ENCODE results near the gene RSPO4. TPM values are rescaled to one million over a fixed set of nuclear protein-coding genes. Genes with fewer than 3 reads are reported as not detected.

Gene RSPO4
- total RNA-seq, 8 experiments from 2014 or later = 0.05 to 0.81 (median 0.28) TPM; not detected in 1

GRCh38 chr20:1019344-1019743, 17.2 kb upstream of the RSPO4 start:
- H3K4me1 ChIP-seq (replicated peaks in 1 of 2) = no peaks in the 10 kb centered on the region
- WGBS, 10 experiments = 0 to 100% (median 33%) methylated on average over 1 to 2 of the region's 2 CpGs; no CpG with 5 or more reads in 3 of the 10 experiments
- ATAC-seq (replicated peaks in 6 of 8) = no peak
- no peak overlapping the region for H3K4me3 ChIP-seq
- H3K27ac ChIP-seq = no peak overlapping the region
- in situ Hi-C loops (cut with MboI; ENCODE audit: low pct_unique_long_range_greater_than_20kb in 2 of 9, low sequenced_read_pairs in 9 of 9, unreplicated experiment in 9 of 9) = no loop called here

GRCh38 chr20:1017677-1018076, 15.6 kb upstream of the RSPO4 start:
- no peaks in the 10 kb centered on the region for H3K4me1 ChIP-seq (replicated peaks in 1 of 2)
- in situ Hi-C loops (cut with MboI; ENCODE audit: low pct_unique_long_range_greater_than_20kb in 2 of 9, low sequenced_read_pairs in 9 of 9, unreplicated experiment in 9 of 9) = no loop called here
- no peak overlapping the region for H3K4me3 ChIP-seq
- ATAC-seq (replicated peaks in 6 of 8) = no peak
- WGBS, 10 experiments = 0 to 80% (median 46%) methylated on average over 1 to 4 of the region's 5 CpGs; no CpG with 5 or more reads in 1 of the 10 experiments
- H3K27ac ChIP-seq = no peak overlapping the region

- Histone ChIP-seq H3K4me1 (replicated peaks in 1 of 2) (no peaks in the 10 kb centered on the region), H3K27ac (no peak overlapping the region), H3K4me3 (no peak overlapping the region)
- in situ Hi-C loops (cut with MboI; ENCODE audit: low pct_unique_long_range_greater_than_20kb in 2 of 9, low sequenced_read_pairs in 9 of 9, unreplicated experiment in 9 of 9) = no loop called here
- ATAC-seq (replicated peaks in 6 of 8) = no peak
- WGBS, 10 experiments = 100% methylated on average over 1 of the region's 1 CpG; no CpG with 5 or more reads in 8 of the 10 experiments
These were observed 13.1 kb upstream of the RSPO4 start for GRCh38 chr20:1015181-1015580.

- 37 to 92% (median 71%) methylated on average over 2 to 4 of the region's 7 CpGs; no CpG with 5 or more reads in 4 of the 10 experiments for whole genome bisulfite sequencing, 10 experiments
- Histone ChIP-seq H3K4me3 (no peak overlapping the region), H3K27ac (no peak overlapping the region), H3K4me1 (replicated peaks in 1 of 2) (no peaks in the 10 kb centered on the region)
- ATAC-seq (replicated peaks in 6 of 8) = no peak
- in situ Hi-C loops (cut with MboI; ENCODE audit: low pct_unique_long_range_greater_than_20kb in 2 of 9, low sequenced_read_pairs in 9 of 9, unreplicated experiment in 9 of 9) = no loop called here
These were observed 12.4 kb upstream of the RSPO4 start for GRCh38 chr20:1014471-1014870.

GRCh38 chr20:1013566-1014340, 11.6 kb upstream of the RSPO4 start:
- in situ Hi-C loops (cut with MboI; ENCODE audit: low pct_unique_long_range_greater_than_20kb in 2 of 9, low sequenced_read_pairs in 9 of 9, unreplicated experiment in 9 of 9) = no loop called here
- ATAC-seq (replicated peaks in 6 of 8) = no peak
- Histone ChIP-seq H3K4me1 (replicated peaks in 1 of 2) (no peaks in the 10 kb centered on the region), H3K27ac (no peak overlapping the region), H3K4me3 (no peak overlapping the region)
- WGBS, 10 experiments = 0 to 100% (median 52%) methylated on average over 1 to 5 of the region's 7 CpGs; no CpG with 5 or more reads in 2 of the 10 experiments

GRCh38 chr20:1012359-1013168, 10.5 kb upstream of the RSPO4 start:
- Histone ChIP-seq H3K4me1 (replicated peaks in 1 of 2) (no peaks in the 10 kb centered on the region), H3K4me3 (no peak overlapping the region), H3K27ac (no peak overlapping the region)
- ATAC-seq (replicated peaks in 6 of 8) = no peak
- WGBS, 10 experiments = 8 to 71% (median 53%) methylated on average over 1 to 5 of the region's 10 CpGs; no CpG with 5 or more reads in 4 of the 10 experiments
- in situ Hi-C loops (cut with MboI; ENCODE audit: low pct_unique_long_range_greater_than_20kb in 2 of 9, low sequenced_read_pairs in 9 of 9, unreplicated experiment in 9 of 9) = no loop called here

- WGBS, 10 experiments = 30 to 86% (median 63%) methylated on average over 1 to 6 of the region's 6 CpGs; no CpG with 5 or more reads in 3 of the 10 experiments
- no peaks in the 10 kb centered on the region for H3K4me1 ChIP-seq (replicated peaks in 1 of 2)
- H3K27ac ChIP-seq = no peak overlapping the region
- in situ Hi-C loops (cut with MboI; ENCODE audit: low pct_unique_long_range_greater_than_20kb in 2 of 9, low sequenced_read_pairs in 9 of 9, unreplicated experiment in 9 of 9) = no loop called here
- H3K4me3 ChIP-seq = no peak overlapping the region
- no peak for ATAC-seq (replicated peaks in 6 of 8)
These were observed 8.5 kb upstream of the RSPO4 start for GRCh38 chr20:1010659-1011058.

GRCh38 chr20:1005452-1006027, 3.4 kb upstream of the RSPO4 start:
- H3K27ac ChIP-seq = no peak overlapping the region
- WGBS, 10 experiments = 0 to 90% (median 17%) methylated on average over 1 to 4 of the region's 5 CpGs; no CpG with 5 or more reads in 5 of the 10 experiments
- no peaks in the 10 kb centered on the region for H3K4me1 ChIP-seq (replicated peaks in 1 of 2)
- no peak overlapping the region for H3K4me3 ChIP-seq
- in situ Hi-C loops (cut with MboI; ENCODE audit: low pct_unique_long_range_greater_than_20kb in 2 of 9, low sequenced_read_pairs in 9 of 9, unreplicated experiment in 9 of 9) = no loop called here
- peak in 7 of 8 experiments; percentile 42 to 95 (median 69) for ATAC-seq (replicated peaks in 6 of 8)

- WGBS, 10 experiments = 21 to 71% (median 56%) methylated on average over 1 to 2 of the region's 3 CpGs; no CpG with 5 or more reads in 5 of the 10 experiments
- ATAC-seq (replicated peaks in 6 of 8) = peak in 2 of 8 experiments; percentile 32 to 37
- H3K27ac ChIP-seq = no peak overlapping the region
These were observed 2.0 kb upstream of the RSPO4 start for GRCh38 chr20:1003920-1004697.

GRCh38 chr20:1002682-1003561, 811 bp upstream of the RSPO4 start:
- in situ Hi-C loops (cut with MboI; ENCODE audit: low pct_unique_long_range_greater_than_20kb in 2 of 9, low sequenced_read_pairs in 9 of 9, unreplicated experiment in 9 of 9) = no loop called here
- WGBS, 10 experiments = 0 to 32% (median 13%) methylated on average over 1 to 10 of the region's 12 CpGs; no CpG with 5 or more reads in 5 of the 10 experiments

More at GRCh38 chr20:1003920-1004697, 2.0 kb upstream of the RSPO4 start:
- in situ Hi-C loops (cut with MboI; ENCODE audit: low pct_unique_long_range_greater_than_20kb in 2 of 9, low sequenced_read_pairs in 9 of 9, unreplicated experiment in 9 of 9) = no loop called here
- Histone ChIP-seq H3K4me3 (no peak overlapping the region), H3K4me1 (replicated peaks in 1 of 2) (no peaks in the 10 kb centered on the region)

GRCh38 chr20:1001116-1001515, 995 bp downstream of the RSPO4 start:
- H3K27ac ChIP-seq = no peak overlapping the region
- in situ Hi-C loops (cut with MboI; ENCODE audit: low pct_unique_long_range_greater_than_20kb in 2 of 9, low sequenced_read_pairs in 9 of 9, unreplicated experiment in 9 of 9) = no loop called here
- WGBS, 10 experiments = 56 to 100% (median 92%) methylated on average over 1 to 6 of the region's 8 CpGs; no CpG with 5 or more reads in 5 of the 10 experiments
- no peak for ATAC-seq (replicated peaks in 6 of 8)
- H3K4me3 ChIP-seq = no peak overlapping the region
- no peaks in the 10 kb centered on the region for H3K4me1 ChIP-seq (replicated peaks in 1 of 2)

More at GRCh38 chr20:1002682-1003561, 811 bp upstream of the RSPO4 start:
- H3K4me1 ChIP-seq (replicated peaks in 1 of 2) = no peaks in the 10 kb centered on the region
- H3K27ac ChIP-seq = no peak overlapping the region
- H3K4me3 ChIP-seq = peak overlapping the region; percentile 14 to 36 (median 23)
- peak in 5 of 8 experiments; percentile 18 to 46 (median 32) for ATAC-seq (replicated peaks in 6 of 8)

Data from motor neuron (in vitro differentiated cells).